ENCODE results near the gene HS6ST1.

DNA sequence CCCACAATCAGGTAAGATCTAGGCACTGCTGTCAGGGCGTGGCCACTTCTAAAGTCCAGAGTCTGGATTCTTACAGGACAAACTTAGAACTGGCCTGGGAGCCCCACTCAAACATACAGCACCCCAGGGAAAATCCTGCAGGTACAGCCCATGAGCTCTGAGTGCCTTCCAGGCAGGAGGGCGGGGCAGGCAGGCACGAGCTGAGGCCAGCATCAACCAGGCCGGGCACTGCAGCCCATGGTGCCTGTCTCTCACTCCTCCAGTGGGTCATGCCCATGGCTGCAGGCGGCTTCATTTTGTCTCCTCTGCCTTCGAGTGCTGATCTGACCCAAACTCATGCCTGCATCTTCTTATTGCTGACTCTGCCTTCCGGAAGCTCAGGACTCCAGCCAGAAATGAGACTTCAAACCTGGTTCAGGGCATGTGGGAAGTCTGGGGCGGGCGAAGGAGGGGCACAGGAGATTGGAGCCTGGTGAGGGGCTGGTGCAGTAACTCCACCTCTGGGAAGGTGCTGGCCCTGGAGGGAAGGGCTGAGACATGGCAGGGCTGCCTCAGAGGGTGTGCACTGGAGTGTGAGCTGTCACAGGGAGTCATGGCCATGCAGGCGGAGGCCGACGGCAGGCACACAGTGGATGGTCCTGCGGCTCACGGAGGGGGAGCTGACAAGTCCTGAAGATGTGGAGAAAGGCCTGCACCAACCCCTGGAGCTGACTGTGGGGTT lies 40.5 kb downstream of the HS6ST1 start:
- TF ChIP-seq CSDC2 (CRISPR knock-in tag; IDR thresholded peaks at IDR 0.05) (no peak), BACH2 (CRISPR knock-in tag; IDR thresholded peaks at IDR 0.05; ENCODE audit: borderline replicate concordance) (no peak)
